ENCODE measurements around the gene FAM124B. TPM values are rescaled to one million over a fixed set of nuclear protein-coding genes. Genes with fewer than 3 reads are reported as not detected.

Gene FAM124B
- total RNA-seq, 3 donors from 2014 or later = 0.43 to 1.4 (median 0.55) TPM

DNA sequence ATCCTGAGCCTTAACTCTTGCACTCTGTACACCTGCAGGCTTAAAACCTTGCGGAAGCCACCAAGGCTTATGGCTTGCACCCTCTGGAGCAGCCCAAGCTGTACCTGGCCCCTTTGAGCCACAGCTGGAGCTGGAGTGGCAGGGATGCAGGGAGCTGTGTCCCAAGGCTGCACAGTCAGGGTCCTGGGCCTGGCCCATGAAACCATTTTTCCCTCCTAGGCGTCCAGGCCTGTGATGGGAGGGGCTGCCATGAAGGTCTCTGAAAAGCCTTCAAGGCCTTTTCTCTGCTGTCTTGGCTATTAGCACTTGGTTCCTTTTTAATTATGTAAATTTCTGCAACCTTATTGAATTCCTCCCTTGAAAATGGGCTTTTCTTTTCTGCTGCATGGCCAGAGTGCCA is 56.4 kb downstream of the FAM124B start:
- intact Hi-C loops (cut with DNase I, micrococcal nuclease) = no loop called here
- no peak for DNase-seq
- TF ChIP-seq, protein P1, sequence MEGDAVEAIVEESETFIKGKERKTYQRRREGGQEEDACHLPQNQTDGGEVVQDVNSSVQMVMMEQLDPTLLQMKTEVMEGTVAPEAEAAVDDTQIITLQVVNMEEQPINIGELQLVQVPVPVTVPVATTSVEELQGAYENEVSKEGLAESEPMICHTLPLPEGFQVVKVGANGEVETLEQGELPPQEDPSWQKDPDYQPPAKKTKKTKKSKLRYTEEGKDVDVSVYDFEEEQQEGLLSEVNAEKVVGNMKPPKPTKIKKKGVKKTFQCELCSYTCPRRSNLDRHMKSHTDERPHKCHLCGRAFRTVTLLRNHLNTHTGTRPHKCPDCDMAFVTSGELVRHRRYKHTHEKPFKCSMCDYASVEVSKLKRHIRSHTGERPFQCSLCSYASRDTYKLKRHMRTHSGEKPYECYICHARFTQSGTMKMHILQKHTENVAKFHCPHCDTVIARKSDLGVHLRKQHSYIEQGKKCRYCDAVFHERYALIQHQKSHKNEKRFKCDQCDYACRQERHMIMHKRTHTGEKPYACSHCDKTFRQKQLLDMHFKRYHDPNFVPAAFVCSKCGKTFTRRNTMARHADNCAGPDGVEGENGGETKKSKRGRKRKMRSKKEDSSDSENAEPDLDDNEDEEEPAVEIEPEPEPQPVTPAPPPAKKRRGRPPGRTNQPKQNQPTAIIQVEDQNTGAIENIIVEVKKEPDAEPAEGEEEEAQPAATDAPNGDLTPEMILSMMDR (IDR thresholded peaks at IDR 0.05) = no peak
- H3K9me3 ChIP-seq = no peaks in the 10 kb centered on the region
- no peaks in the 10 kb centered on the region for H3K4me1 ChIP-seq (ENCODE audit: low read depth)
- no peaks in the 10 kb centered on the region for H3K36me3 ChIP-seq (ENCODE audit: low read depth)
- ATAC-seq = no peak
- H3K4me3 ChIP-seq = no peak overlapping the region

DNA sequence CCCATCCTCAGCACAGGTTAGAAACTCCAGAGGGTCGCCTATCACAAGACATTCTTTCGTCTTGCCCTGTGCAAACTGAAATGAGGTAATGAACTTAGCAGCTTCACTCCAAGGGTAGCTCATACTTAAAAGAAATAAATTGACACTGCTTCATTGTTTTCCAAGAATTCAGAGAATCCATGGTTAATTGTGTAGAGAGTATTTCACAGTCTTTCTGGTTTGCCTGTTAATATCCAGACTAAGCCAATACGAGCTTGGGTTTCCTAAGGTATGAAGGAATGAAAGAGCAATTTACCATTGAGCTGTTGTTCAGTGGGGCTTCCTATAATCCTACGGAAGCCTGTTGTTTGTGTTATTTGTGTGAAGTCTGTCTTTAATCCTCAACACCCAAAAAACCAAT is 58.7 kb downstream of the FAM124B start:
- TF ChIP-seq, protein P1 (IDR thresholded peaks at IDR 0.05) = no peak
- Histone ChIP-seq H3K4me3 (no peak overlapping the region), H3K4me1 (ENCODE audit: low read depth) (no peaks in the 10 kb centered on the region), H3K36me3 (ENCODE audit: low read depth) (no peaks in the 10 kb centered on the region), H3K9me3 (no peaks in the 10 kb centered on the region)
- intact Hi-C loops (cut with DNase I, micrococcal nuclease) = no loop called here
- ATAC-seq (no peak), DNase-seq (no peak)

DNA sequence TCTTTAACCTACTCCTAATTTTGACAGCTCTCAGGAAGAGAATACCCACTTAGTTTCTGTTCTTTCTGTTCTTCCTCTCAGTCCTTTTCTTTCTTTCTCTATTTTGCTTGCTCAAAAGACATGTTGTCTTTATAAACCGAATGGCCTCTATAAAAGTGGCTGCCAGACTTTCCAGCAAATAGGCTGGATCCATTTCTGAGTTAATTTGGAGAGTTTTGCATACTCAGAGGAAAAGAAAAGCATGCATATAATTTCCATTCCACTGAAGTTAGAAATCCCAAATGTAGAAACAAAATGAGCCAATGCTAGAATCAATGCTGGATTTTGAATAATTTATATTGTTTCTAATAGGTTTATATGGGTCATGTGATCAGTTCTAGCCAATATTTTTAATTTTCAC is 65.9 kb downstream of the FAM124B start:
- TF ChIP-seq, protein P1 (IDR thresholded peaks at IDR 0.05) = no peak
- no peak for ATAC-seq
- no peaks in the 10 kb centered on the region for H3K36me3 ChIP-seq (ENCODE audit: low read depth)
- no peak overlapping the region for H3K4me3 ChIP-seq
- no peak for DNase-seq
- intact Hi-C loops (cut with DNase I, micrococcal nuclease) = no loop called here
- no peaks in the 10 kb centered on the region for H3K9me3 ChIP-seq
- H3K4me1 ChIP-seq (ENCODE audit: low read depth) = no peaks in the 10 kb centered on the region

DNA sequence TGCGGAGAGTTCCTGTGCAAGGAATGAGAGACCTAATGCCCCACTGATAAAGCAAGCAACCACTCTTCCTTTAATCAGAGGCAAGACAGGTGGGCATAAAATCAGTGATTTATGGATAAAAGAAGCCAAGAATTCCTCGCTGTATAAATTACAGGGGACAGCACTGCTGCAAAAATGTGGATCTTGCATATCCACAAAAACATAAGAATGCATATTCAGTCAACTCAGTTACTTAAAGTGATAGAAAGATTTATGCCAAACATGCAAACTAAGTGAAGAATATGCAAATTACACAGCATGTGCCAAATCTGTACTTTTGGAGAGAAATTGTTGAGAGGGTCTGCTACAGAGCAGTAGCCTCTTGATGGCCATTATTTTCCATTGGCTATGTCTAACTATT is 67.2 kb downstream of the FAM124B start:
- intact Hi-C loops (cut with DNase I, micrococcal nuclease) = no loop called here
- Histone ChIP-seq H3K4me1 (ENCODE audit: low read depth) (no peaks in the 10 kb centered on the region), H3K4me3 (no peak overlapping the region), H3K9me3 (no peaks in the 10 kb centered on the region), H3K36me3 (ENCODE audit: low read depth) (no peaks in the 10 kb centered on the region)
- ATAC-seq = no peak
- no peak for DNase-seq
- TF ChIP-seq, protein P1 (IDR thresholded peaks at IDR 0.05) = no peak

DNA sequence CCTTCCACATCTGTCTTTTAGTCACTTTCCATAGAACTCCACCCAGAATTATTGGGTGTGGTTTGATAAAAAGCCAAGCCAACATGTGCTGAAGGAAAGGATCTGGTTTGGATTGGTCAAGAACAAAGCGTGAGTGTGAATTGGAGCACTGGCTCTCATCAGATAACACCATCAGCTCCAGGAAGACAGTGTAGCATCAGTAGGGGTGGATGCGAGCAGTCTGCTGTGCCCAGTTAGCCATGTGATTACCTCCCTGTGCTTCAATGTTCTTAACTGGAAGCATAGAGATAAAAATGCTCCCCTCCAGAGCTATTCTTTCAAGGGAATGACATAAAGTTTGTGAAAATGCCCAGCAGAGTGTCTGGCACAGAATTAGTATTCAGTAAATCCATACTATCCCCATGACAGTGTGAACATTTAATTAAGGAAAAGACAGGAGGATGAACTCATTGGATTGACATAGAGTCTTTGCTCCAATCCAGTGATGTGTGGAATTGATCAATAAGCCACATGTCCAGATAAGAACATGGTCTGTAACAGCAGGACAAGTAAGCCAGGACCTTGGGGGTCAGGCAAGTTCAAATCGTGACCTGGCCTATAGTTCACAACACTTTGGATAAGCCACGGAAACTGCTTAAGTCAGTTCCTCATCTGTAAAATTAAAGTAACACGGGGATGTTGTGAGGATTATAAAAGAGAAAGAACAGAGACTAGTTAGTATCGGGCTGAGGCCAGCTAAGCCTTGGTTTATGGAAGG is 68.0 kb downstream of the FAM124B start:
- Histone ChIP-seq H3K9me3 (no peaks in the 10 kb centered on the region), H3K4me3 (no peak overlapping the region), H3K4me1 (ENCODE audit: low read depth) (no peaks in the 10 kb centered on the region), H3K36me3 (ENCODE audit: low read depth) (no peaks in the 10 kb centered on the region)
- intact Hi-C loops (cut with DNase I, micrococcal nuclease) = no loop called here
- DNase-seq = no peak
- TF ChIP-seq, protein P1 (IDR thresholded peaks at IDR 0.05) = no peak
- peak; percentile 28 for ATAC-seq
